SK-N-SH treated with all-trans-retinoic acid at 6 μM for 48 hours (cell line): ENCODE results near the gene KIF1A.

Experiments used
- ATAC-seq: fragments of 200-7000 bp; cut with Tn5 transposase; 3 replicates; pipeline ENCODE4 v1.9.1; 2020; ENCODE audit warnings: mild to moderate bottlenecking, moderate library complexity
- ARNTL ChIP-seq: fragments of 450-650 bp; formaldehyde crosslinking; IDR thresholded peaks from 2 replicates; pipeline ENCODE4 v1.5.0; 2020; ENCODE audit warnings: low read depth, mild to moderate bottlenecking, moderate library complexity, borderline replicate concordance
- CREB5 ChIP-seq: fragments of 250-450 bp; sonication (Bioruptor Pico); IDR thresholded peaks from 2 replicates; pipeline ENCODE4 v1.5.1; 2020; ENCODE audit warnings: low read depth, mild to moderate bottlenecking, moderate library complexity
- CSDC2 ChIP-seq: fragments of 250-450 bp; sonication (Bioruptor Pico); IDR thresholded peaks from 2 replicates; pipeline ENCODE4 v1.5.0; 2020; ENCODE audit warnings: mild to moderate bottlenecking, moderate library complexity
- ESRRG ChIP-seq: fragments of 250-450 bp; sonication (Bioruptor Pico); IDR thresholded peaks from 2 replicates; pipeline ENCODE4 v1.6.1; 2021; ENCODE audit warnings: mild to moderate bottlenecking
- GLIS3 ChIP-seq: fragments of 250-450 bp; sonication (Bioruptor Pico); IDR thresholded peaks from 2 replicates; pipeline ENCODE4 v1.5.0; 2020; ENCODE audit warnings: mild to moderate bottlenecking, moderate library complexity
- ISL1 ChIP-seq: fragments of 250-450 bp; sonication (Bioruptor Pico); IDR thresholded peaks from 2 replicates; pipeline ENCODE4 v2.1.2; 2022; ENCODE audit warnings: mild to moderate bottlenecking, moderate library complexity
- OSR1 ChIP-seq: fragments of 250-450 bp; sonication (Bioruptor Pico); IDR thresholded peaks from 2 replicates; pipeline ENCODE4 v1.8.0; 2022; ENCODE audit warnings: moderate library complexity, mild to moderate bottlenecking, inconsistent platforms
- RARB ChIP-seq: fragments of 250-450 bp; sonication (Bioruptor Pico); IDR thresholded peaks from 2 replicates; pipeline ENCODE4 v1.8.0; 2021; ENCODE audit warnings: mild to moderate bottlenecking, moderate library complexity
- SNAI2 ChIP-seq: fragments of 250-450 bp; sonication (Bioruptor Pico); IDR thresholded peaks from 2 replicates; pipeline ENCODE4 v1.5.0; 2020; ENCODE audit warnings: mild to moderate bottlenecking, moderate library complexity
- TCF4 ChIP-seq: fragments of 250-450 bp; sonication (Bioruptor Pico); IDR thresholded peaks from 2 replicates; pipeline ENCODE4 v1.8.0; 2021; ENCODE audit warnings: mild to moderate bottlenecking, moderate library complexity, borderline replicate concordance
- TOX ChIP-seq: fragments of 250-450 bp; sonication (Bioruptor Pico); IDR thresholded peaks from 2 replicates; pipeline ENCODE4 v1.8.0; 2021; ENCODE audit warnings: mild to moderate bottlenecking, moderate library complexity, borderline replicate concordance
- TSHZ2 ChIP-seq: fragments of 250-450 bp; sonication (Bioruptor Pico); IDR thresholded peaks from 2 replicates; pipeline ENCODE4 v1.5.0; 2020; ENCODE audit warnings: mild to moderate bottlenecking, moderate library complexity
- ZC3H10 ChIP-seq: fragments of 250-450 bp; sonication (Bioruptor Pico); IDR thresholded peaks from 2 replicates; pipeline ENCODE4 v1.5.1; 2021; ENCODE audit warnings: mild to moderate bottlenecking, moderate library complexity
- ZFP3 ChIP-seq: fragments of 250-450 bp; sonication (Bioruptor Pico); IDR thresholded peaks from 2 replicates; pipeline ENCODE4 v1.5.0; 2020; ENCODE audit warnings: mild to moderate bottlenecking, moderate library complexity
- ZNF565 ChIP-seq: fragments of 450-650 bp; formaldehyde crosslinking; conservative IDR thresholded peaks from 2 replicates; pipeline ENCODE4 v1.5.0; 2020; ENCODE audit warnings: low read depth, mild to moderate bottlenecking, moderate library complexity
- ZNF8 ChIP-seq: fragments of 450-650 bp; formaldehyde crosslinking; IDR thresholded peaks from 2 replicates; pipeline ENCODE4 v1.5.0; 2020; ENCODE audit warnings: mild to moderate bottlenecking, moderate library complexity
- TF ChIP-seq, protein P1 (sequence below): fragments of 250-450 bp; sonication (Bioruptor Pico); IDR thresholded peaks from 2 replicates; pipeline ENCODE4 v1.5.1; 2021; ENCODE audit warnings: mild to moderate bottlenecking, moderate library complexity
- TF ChIP-seq, protein P2 (sequence below): fragments of 250-450 bp; sonication (Bioruptor Pico); IDR thresholded peaks from 2 replicates; pipeline ENCODE4 v1.8.0; 2020; ENCODE audit warnings: mild to moderate bottlenecking, moderate library complexity, borderline replicate concordance

Gene KIF1A

DNA sequence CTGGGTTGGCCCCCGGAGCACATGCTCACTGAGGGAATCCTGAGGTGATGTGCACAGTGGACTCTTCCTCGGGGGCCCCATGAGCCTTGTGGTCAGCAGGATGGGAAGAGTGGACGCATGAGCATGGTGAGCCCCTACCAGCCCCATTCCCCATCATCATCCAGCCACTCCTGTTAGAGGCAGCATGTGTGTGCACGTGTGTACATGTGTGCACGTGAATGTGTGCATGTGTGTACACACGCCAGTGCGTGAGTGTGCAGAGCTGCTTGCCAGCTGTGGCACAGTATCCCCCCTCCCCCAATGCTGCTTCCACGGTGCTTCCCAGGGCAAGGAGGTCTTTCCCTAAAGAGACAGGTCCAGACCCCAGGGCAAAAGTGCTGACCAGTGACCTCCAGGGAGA is 57.8 kb downstream of the KIF1A start:
- no peak for TF ChIP-seq CREB5 (CRISPR knock-in tag)
- no peak for TF ChIP-seq CSDC2
- TF ChIP-seq ARNTL (CRISPR knock-in tag), result no peak
- no peak for TF ChIP-seq SNAI2
- TF ChIP-seq ZNF8 (CRISPR knock-in tag), result no peak
- no peak for TF ChIP-seq ZFP3 (CRISPR knock-in tag)
- TF ChIP-seq TOX, result no peak
- no peak for TF ChIP-seq GLIS3
- no peak for TF ChIP-seq TSHZ2 (CRISPR knock-in tag)
- TF ChIP-seq RARB (CRISPR knock-in tag), result no peak
- TF ChIP-seq, all 23 proteins: peak for 0
- no peak for ATAC-seq

DNA sequence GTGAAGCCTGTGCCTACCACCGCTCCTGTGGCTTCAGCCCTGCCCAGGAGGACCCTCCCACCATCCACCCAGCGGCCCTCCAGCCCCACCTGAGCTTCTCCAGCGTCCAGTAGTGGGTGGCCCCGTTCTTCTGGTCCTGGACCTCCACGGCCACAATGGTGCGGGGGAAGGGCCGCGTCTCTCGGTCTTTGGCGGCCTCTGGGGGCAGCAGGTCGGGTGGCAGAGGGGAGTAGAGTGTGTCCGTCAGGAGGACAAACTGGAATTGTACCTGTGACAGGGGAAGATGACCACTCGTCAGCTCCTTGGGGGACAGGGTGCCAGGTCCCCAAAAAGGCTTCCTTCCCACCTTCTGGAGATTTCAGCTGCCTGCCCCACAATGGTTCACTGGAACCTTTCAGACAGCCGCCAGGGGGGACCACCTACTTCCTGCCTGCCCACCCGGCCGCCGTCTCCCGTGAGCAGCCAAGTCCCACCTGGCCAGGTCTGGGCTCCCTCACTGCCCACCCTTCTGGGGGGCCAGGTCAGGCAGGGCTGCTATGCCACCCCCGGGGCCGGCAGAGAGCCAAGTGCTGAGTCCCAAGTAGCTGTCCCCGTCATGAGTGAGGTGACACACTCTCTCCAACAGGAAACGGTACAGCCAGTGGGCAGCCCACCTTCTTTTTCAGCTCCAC is 59.3 kb downstream of the KIF1A start:
- TF ChIP-seq ESRRG (CRISPR knock-in tag) (no peak), ZFP3 (CRISPR knock-in tag) (no peak)
- ATAC-seq, result no peak

GRCh38 chr2:240760121-240760520 is 59.9 kb downstream of the KIF1A start:
- TF ChIP-seq OSR1 (CRISPR knock-in tag), result no peak
- TF ChIP-seq ZNF565, result no peak
- no peak for TF ChIP-seq ARNTL (CRISPR knock-in tag)
- TF ChIP-seq, protein P1, sequence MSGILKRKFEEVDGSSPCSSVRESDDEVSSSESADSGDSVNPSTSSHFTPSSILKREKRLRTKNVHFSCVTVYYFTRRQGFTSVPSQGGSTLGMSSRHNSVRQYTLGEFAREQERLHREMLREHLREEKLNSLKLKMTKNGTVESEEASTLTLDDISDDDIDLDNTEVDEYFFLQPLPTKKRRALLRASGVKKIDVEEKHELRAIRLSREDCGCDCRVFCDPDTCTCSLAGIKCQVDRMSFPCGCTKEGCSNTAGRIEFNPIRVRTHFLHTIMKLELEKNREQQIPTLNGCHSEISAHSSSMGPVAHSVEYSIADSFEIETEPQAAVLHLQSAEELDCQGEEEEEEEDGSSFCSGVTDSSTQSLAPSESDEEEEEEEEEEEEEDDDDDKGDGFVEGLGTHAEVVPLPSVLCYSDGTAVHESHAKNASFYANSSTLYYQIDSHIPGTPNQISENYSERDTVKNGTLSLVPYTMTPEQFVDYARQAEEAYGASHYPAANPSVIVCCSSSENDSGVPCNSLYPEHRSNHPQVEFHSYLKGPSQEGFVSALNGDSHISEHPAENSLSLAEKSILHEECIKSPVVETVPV (CRISPR knock-in tag), result no peak
- TF ChIP-seq CSDC2, result no peak
- TF ChIP-seq, protein P2, sequence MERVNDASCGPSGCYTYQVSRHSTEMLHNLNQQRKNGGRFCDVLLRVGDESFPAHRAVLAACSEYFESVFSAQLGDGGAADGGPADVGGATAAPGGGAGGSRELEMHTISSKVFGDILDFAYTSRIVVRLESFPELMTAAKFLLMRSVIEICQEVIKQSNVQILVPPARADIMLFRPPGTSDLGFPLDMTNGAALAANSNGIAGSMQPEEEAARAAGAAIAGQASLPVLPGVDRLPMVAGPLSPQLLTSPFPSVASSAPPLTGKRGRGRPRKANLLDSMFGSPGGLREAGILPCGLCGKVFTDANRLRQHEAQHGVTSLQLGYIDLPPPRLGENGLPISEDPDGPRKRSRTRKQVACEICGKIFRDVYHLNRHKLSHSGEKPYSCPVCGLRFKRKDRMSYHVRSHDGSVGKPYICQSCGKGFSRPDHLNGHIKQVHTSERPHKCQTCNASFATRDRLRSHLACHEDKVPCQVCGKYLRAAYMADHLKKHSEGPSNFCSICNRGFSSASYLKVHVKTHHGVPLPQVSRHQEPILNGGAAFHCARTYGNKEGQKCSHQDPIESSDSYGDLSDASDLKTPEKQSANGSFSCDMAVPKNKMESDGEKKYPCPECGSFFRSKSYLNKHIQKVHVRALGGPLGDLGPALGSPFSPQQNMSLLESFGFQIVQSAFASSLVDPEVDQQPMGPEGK (CRISPR knock-in tag), result no peak
- TF ChIP-seq CREB5 (CRISPR knock-in tag), result no peak
- TF ChIP-seq SNAI2, result no peak
- no peak for TF ChIP-seq TCF4 (CRISPR knock-in tag)
- TF ChIP-seq ZFP3 (CRISPR knock-in tag), result no peak
- TF ChIP-seq RARB (CRISPR knock-in tag), result no peak
- TF ChIP-seq ESRRG (CRISPR knock-in tag), result no peak
- TF ChIP-seq GLIS3, result no peak
- no peak for ATAC-seq

DNA sequence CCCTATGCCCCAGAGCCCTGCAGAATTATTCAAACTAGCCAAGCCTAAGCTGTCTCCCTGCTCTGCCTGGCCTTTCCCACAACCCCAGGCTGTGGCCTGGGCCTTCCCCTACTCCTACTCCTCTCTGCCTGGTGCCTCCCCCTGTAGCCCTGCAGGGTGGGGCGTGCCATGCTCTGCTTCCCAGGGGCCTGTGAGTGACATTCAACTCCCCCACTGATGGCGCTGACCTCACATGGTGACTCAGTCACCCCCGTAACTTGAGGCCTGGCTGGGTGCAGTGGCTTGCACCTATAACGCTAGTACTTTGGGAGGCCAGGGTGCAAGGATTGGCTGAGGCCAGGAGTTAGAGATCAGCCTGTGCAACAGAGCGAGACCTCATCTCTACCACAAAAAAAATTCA is 60.6 kb downstream of the KIF1A start:
- no peak for TF ChIP-seq ZNF8 (CRISPR knock-in tag)
- TF ChIP-seq RARB (CRISPR knock-in tag), result no peak
- no peak for TF ChIP-seq CSDC2
- TF ChIP-seq ZC3H10 (CRISPR knock-in tag), result no peak
- no peak for TF ChIP-seq ZNF565
- TF ChIP-seq, protein P1 (CRISPR knock-in tag), result no peak
- TF ChIP-seq TCF4 (CRISPR knock-in tag), result no peak
- TF ChIP-seq ISL1 (CRISPR knock-in tag), result no peak
- ATAC-seq, result no peak
